ENCODE data around the gene RBM20.

The RBM20 gene

GRCh38 chr10:110825508-110825907 lies 181.4 kb downstream of the RBM20 start:
- Mint-ChIP-seq H3K36me3 (ENCODE audit: low read depth) (no peaks in the 10 kb centered on the region), H3K27me3 (ENCODE audit: low read depth) (no peaks in the 10 kb centered on the region), H3K4me3 (no peak overlapping the region), H3K9me3 (no peaks in the 10 kb centered on the region), H3K27ac (peak overlapping the region; percentile 64 to 97 (median 64)), H3K4me1 (peaks cover 69% of the 10 kb centered on the region)
- TF ChIP-seq, protein P1, sequence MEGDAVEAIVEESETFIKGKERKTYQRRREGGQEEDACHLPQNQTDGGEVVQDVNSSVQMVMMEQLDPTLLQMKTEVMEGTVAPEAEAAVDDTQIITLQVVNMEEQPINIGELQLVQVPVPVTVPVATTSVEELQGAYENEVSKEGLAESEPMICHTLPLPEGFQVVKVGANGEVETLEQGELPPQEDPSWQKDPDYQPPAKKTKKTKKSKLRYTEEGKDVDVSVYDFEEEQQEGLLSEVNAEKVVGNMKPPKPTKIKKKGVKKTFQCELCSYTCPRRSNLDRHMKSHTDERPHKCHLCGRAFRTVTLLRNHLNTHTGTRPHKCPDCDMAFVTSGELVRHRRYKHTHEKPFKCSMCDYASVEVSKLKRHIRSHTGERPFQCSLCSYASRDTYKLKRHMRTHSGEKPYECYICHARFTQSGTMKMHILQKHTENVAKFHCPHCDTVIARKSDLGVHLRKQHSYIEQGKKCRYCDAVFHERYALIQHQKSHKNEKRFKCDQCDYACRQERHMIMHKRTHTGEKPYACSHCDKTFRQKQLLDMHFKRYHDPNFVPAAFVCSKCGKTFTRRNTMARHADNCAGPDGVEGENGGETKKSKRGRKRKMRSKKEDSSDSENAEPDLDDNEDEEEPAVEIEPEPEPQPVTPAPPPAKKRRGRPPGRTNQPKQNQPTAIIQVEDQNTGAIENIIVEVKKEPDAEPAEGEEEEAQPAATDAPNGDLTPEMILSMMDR (IDR thresholded peaks at IDR 0.05; ENCODE audit: unreplicated experiment in 3 of 3), result no peak

GRCh38 chr10:110827410-110827809 lies 183.3 kb downstream of the RBM20 start:
- H3K9me3 Mint-ChIP-seq, result no peaks in the 10 kb centered on the region
- peaks cover 4% of the 10 kb centered on the region for H3K27me3 Mint-ChIP-seq (ENCODE audit: low read depth)
- TF ChIP-seq, protein P1 (IDR thresholded peaks at IDR 0.05; ENCODE audit: unreplicated experiment in 3 of 3), result no peak
- peak overlapping the region; percentile 40 to 81 (median 58) for H3K27ac Mint-ChIP-seq
- no peaks in the 10 kb centered on the region for H3K36me3 Mint-ChIP-seq (ENCODE audit: low read depth)
- no peak overlapping the region for H3K4me3 Mint-ChIP-seq
- peaks cover 51% of the 10 kb centered on the region for H3K4me1 Mint-ChIP-seq

GRCh38 chr10:110827875-110828274 lies 183.7 kb downstream of the RBM20 start:
- Mint-ChIP-seq H3K4me3 (no peak overlapping the region), H3K36me3 (ENCODE audit: low read depth) (no peaks in the 10 kb centered on the region), H3K9me3 (no peaks in the 10 kb centered on the region), H3K27ac (peak overlapping the region; percentile 40 to 81 (median 58)), H3K4me1 (peaks cover 50% of the 10 kb centered on the region), H3K27me3 (ENCODE audit: low read depth) (peaks cover 4% of the 10 kb centered on the region)
- TF ChIP-seq, protein P1 (IDR thresholded peaks at IDR 0.05; ENCODE audit: unreplicated experiment in 3 of 3), result no peak

- peak overlapping the region in 1 of 3 experiments; percentile 81 for H3K27ac Mint-ChIP-seq
- TF ChIP-seq, protein P1 (IDR thresholded peaks at IDR 0.05; ENCODE audit: unreplicated experiment in 3 of 3), result no peak
- H3K9me3 Mint-ChIP-seq, result no peaks in the 10 kb centered on the region
- H3K36me3 Mint-ChIP-seq (ENCODE audit: low read depth), result no peaks in the 10 kb centered on the region
- H3K27me3 Mint-ChIP-seq (ENCODE audit: low read depth), result peaks cover 4% of the 10 kb centered on the region
- no peak overlapping the region for H3K4me3 Mint-ChIP-seq
- H3K4me1 Mint-ChIP-seq, result peaks cover 47% of the 10 kb centered on the region
Measured at GRCh38 chr10:110828525-110828924, 184.4 kb downstream of the RBM20 start.

DNA sequence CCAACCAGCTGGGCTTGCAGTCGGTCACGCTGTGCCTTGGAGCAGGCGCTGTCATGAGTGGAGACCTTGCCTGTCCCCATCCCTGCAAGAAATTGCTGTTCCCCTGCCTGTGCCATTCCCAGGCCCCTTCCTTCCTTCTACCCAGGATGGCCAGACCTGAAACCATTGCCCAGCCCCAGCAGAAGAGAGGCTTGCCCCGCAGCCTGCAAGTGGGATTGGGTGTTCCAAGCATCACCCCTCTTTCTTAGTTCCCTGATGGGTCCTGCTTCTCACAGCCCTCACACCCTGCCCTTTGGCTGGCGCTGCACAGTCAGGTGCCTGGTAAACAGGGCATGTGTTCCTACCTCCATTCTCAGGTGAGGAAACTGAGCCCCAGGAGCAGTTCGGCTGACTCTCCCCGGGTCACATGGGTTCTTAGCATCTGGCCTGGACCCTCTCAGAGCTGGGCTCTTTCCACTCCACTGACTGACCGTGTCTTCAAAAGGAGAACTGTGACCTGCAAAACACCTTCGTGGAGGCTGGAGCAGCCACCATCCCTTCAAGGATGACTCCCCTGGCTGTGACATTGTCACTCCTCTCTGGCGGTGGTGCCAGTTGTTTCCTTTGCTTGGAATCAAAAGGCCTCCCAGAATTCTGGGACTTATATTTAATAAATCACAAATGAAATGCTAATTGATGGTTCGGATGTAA lies 185.7 kb downstream of the RBM20 start:
- Mint-ChIP-seq H3K27me3 (ENCODE audit: low read depth) (peaks cover 4% of the 10 kb centered on the region), H3K4me1 (peaks cover 47% of the 10 kb centered on the region), H3K36me3 (ENCODE audit: low read depth) (no peaks in the 10 kb centered on the region), H3K9me3 (no peaks in the 10 kb centered on the region), H3K27ac (peak overlapping the region in 1 of 3 experiments; percentile 47), H3K4me3 (no peak overlapping the region)
- TF ChIP-seq, protein P1 (IDR thresholded peaks at IDR 0.05; ENCODE audit: unreplicated experiment in 3 of 3), result no peak
